Hepatocyte (in vitro differentiated cells): ENCODE results near the gene ARV1.
"Not testable (repeated sequence)": the region's sequence is repeated elsewhere in the genome, so short reads cannot be mapped to it uniquely, and the experiment has no call there.

Experiments used
- CTCF ChIP-seq: fragments of 200-600 bp; sonication (generic); IDR thresholded peaks from 2 replicates; pipeline ENCODE4 v1.5.1; 2016; ENCODE audit warnings: antibody characterized with exemption, mild to moderate bottlenecking; ENCODE audit not compliant: poor library complexity
- EZH2 ChIP-seq: fragments of 200-600 bp; sonication (generic); IDR thresholded peaks from 2 replicates; pipeline ENCODE4 v1.6.1; 2016; ENCODE audit warnings: antibody characterized with exemption, mild to moderate bottlenecking, borderline replicate concordance
- EZH2phosphoT487 ChIP-seq: fragments of 200-600 bp; sonication (generic); IDR thresholded peaks from one replicate; pipeline ENCODE4 v1.6.1; 2018; ENCODE audit warnings: antibody characterized with exemption, mild to moderate bottlenecking, low read depth, moderate library complexity; ENCODE audit not compliant: unreplicated experiment, severe bottlenecking

DNA sequence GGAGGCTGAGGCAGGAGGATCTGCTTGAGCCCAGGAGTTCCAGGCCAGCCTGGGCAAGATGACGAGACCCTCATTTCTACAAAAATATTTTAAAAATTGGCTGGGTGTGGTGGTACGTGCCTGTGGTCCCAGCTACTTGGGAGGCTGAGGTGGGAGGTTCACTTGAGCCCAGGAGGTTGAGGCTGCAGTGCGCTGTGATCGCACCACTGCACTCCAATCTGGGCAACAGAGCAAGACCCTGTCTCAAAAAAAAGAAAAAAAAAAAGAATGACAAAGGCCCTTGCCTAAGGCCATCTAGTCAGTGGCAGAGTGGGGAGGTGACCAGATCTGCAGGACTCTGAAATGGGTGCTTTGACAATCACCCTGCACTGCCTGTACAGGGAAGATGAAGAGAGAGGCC is 50.4 kb downstream of the ARV1 start:
- not testable (repeated sequence) for TF ChIP-seq CTCF, EZH2, EZH2phosphoT487
